Posterior vena cava (tissue), 2 donors: ENCODE measurements around the gene CTRB2. TPM values are rescaled to one million over a fixed set of nuclear protein-coding genes. Genes with fewer than 3 reads are reported as not detected.

ENCODE experiments used
- DNase-seq: peaks from one replicate; pipeline ENCODE4 v3.0.0-alpha.2; 2020; ENCODE audit warnings: low spot score
- intact Hi-C, 2 donors: fragments of 100-400 bp; cut with DNase I; formaldehyde crosslinking; loops; one replicate each; pipeline versions ENCODE4 v1.14.1 to v1.14.2; 2022 to 2023
- total RNA-seq, 2 donors: library from RNA; stranded (reverse); fragmentation: NEBNext Ultra II Directional; extraction: Animal tissue kit (Norgen Biotek cat#: 25700); gene quantifications; one replicate each; pipeline ENCODE4 v1.2.1, GENCODE V29; 2021
- donor health status: DM: yes; HTN: yes; CAD: no.
- donor health status: DM: yes; HTN: yes; CAD: no.

Gene CTRB2
- total RNA-seq, 2 donors from 2014 or later: 0.79 to 9.1 TPM

DNA sequence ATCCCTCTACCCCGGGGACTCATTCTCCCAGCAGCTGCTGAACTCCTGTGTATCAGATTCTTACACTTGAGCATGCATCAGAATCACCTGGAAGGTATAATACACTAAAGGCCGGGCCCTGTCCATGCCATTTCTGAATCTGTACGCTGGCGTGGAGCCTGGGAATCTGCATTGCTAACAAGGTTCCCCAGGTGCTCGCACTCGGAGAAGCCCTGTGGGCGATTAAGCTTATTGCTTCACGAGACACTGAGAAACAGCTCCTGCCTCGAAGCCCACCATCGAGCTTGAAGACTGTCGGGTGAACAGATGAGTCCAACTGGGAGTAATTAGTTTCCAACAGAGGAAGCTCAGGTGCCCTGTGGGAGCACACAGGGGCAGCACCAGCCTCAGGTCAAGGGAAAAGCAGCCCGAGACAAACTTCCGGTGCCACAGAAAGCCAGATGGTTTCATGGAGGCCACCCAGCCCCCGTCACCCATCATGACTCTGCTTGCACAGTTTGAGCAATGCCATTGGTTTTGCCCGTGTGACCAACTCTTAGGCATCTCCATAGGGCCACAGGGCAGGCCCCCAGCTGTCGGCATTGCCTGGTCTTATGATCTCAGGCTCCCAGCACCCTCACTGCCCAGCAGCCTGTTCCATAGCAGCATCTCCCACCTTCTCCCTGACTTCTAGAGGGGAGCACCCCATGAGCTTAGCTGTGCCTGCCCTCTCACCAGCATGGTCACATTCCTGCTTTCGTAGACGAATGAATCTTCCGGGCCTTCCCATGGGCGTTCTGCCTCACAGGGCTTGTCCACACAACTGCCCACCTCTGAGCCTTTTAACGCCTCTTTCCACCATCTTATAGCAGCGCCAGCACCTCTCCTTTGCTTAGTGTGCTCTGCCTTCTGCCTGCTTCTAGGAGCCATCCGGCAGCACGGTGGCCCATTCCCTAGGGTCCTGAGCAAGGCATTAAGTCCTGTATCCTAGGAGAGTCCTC, 10.9 kb downstream of the CTRB2 start:
- DNase-seq: peak; percentile 62
- intact Hi-C loops: loop anchor here in 1 of 2 donors (5.0 kb wide), 1 partner anchor 206 kb away; no protein-coding TSS in a partner anchor

DNA sequence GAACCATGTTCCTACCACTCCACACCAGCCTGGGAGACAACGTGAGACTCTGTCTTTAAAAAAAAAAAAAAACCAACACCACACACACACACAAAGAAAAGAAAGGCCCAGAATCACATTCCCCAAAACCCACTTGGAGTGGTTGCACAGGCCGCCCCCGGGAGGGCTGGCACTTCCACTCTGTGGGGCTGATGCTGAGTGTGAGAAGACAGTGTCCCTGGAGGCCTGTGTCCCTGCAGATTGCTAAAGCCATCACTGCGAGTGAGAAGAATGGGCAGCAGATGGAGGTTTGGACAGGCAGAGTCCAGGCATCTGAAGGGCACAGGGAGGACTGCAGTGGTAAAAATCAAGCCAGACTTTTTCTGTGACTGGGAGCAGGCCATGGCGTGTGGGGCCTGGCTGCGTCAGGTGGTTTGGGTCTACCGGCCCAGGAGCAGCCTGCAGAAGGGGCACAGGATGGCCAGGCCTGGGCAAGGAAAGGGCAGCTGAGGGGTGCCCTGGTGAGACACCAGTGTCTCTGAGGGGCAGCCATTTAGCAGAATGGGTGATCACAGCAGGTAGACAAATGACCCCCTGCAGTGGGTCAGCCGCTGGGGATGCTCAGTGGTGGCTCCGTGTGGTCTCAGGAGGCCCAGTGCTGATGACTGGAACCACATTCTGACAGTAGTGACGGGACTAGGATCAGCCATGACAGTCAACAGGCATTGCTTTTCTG, 13.1 kb downstream of the CTRB2 start:
- DNase-seq: peak; percentile 69

DNA sequence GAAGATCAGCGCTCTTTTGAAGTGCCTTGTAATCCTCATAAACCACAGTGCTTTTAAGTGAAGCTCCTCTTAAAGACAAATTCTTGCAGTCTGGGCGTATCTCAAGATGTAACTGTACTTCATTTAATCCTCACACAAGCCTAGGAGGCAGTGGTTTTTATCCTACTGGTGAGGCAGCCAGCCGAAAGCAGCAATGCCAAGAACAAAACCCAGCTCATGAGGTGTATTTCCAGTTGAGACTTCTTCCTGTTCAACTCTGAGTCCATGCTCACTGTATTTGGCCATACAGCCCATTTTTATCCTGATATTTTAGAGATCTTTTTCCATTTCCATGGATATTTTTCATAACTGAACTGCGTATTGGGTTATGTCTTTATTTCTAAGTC, 13.7 kb downstream of the CTRB2 start:
- intact Hi-C loops: no loop called here
- no peak for DNase-seq

More for the DNA sequence above, 13.1 kb downstream of the CTRB2 start:
- intact Hi-C loops: no loop called here

DNA sequence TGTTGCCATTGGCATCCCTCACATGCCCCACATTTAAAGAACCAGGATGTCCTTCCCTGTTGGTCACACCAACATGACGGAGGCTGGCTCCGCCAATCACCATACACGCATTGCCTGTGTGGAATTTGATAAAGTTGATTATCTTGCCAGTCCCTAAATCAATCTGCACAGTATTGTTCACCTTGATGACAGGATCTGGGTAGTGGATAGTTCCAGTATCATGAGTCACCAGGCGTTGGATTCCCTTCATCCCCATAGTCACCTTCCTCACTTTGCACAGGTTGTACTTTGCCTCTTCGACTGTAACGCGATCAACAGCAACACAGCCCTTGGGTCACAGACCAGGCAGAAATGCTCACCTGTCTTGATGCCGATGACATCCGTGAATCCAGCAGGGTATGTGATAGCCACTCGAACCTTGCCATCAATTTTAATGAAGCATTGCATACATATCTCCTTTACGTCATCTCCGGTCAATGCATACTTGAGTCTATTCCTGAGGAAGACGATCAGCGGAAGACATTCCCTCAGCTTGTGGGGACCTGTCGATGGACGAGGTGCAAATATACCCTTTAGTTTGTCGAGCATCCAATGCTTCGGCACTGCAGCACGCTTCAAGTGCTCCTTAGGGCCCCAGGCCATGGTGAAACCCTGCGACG, 14.2 kb downstream of the CTRB2 start:
- intact Hi-C loops: no loop called here
- DNase-seq: peak; percentile 38

DNA sequence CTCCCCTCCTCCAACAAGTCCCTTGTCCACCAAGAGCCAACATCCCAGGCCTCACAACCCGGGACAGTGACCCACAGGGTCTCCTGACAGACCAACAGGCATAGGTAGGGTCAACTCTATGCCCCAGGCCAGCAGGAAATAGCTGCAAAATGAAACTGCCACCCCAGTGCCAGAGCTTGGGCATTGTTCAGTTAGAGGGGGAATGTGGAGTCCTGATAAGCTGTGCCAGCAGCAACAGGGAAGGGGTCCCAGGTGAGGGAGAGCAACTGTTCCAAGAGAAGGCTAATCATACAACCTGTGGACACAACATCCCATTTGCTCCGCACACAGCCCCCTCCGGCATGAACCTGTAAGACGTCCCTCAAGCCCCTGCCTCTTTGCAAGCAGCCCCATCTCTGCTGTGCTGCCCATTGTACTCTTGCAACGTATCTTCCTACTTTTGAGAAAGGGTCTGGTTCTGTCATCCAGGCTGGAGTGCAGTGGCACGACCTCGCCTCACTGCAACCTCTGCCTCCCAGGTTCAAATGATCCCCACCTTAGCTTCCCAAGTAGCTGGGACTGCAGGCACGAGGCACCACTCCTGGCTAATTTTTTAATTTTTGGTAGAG, 17.2 kb downstream of the CTRB2 start:
- DNase-seq: peak; percentile 61
- intact Hi-C loops: no loop called here

DNA sequence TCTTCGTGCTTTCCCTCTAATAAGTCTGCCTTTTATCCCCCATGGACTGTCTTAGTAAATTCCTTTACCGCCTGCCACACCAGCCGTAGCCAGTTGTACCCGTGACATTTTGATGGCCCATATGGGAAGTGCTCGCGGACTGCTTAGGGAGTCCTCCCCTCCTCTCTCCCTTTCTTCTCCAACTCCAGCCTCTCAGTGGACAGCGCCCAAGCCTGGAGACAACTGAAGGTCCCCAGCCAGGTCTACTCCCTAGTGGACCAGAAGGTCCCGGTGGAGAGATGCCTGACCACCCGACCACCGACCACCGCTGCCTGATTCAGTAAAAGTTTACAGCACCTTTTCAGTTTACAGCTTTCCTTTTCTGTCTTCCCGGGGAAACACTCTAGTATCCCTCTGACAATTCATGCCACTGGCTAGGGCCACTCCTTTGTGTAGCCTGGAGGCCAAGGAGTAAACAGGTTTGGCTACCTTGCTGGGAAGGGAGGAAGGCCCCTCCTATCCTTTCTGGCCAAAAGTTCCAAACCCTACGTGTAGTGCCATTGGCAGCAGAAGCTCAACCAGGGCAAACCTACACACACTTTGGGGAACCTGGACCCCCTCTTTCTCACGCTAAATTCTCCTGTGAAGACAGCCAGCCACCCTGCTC, 18.0 kb downstream of the CTRB2 start:
- peak; percentile 69 for DNase-seq
- intact Hi-C loops: no loop called here

DNA sequence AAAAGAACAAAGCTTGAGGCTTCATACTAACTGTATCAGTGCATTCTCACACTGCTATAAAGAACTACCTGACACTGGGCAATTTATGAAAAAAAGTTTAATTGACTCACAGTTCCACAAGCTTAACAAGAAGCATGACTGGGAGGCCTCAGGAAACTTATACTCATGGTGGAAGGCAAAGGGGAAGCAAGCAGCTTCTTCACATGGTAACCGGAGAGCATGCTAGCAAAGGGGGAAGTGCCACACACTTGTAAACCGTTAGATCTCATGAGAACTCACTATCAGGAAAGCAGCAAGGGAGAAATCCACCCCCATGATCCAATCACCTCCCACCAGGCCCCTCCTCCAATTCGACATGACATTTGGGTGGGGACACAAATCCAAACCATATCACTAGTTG, 25.3 kb downstream of the CTRB2 start:
- intact Hi-C loops: no loop called here

DNA sequence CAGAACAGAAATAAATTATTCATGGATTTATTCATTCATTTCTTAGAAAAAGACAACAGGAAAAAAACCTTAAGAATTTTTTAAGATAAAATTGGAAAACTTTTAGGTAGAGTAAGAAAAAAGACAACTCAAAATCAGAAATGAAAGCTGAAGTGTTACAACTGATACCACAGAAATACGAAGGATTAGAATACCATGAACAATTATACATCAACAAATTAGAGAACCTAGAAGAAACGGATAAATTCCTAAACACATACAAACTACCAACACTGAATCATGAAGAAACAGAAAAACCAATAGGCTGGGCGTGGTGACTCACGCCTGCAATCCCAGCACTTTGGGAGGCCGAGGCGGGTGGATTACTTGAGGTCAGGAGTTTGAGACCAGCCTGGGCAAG, 27.8 kb downstream of the CTRB2 start:
- intact Hi-C loops: no loop called here

More for the DNA sequence above, 25.3 kb downstream of the CTRB2 start:
- no peak for DNase-seq

DNA sequence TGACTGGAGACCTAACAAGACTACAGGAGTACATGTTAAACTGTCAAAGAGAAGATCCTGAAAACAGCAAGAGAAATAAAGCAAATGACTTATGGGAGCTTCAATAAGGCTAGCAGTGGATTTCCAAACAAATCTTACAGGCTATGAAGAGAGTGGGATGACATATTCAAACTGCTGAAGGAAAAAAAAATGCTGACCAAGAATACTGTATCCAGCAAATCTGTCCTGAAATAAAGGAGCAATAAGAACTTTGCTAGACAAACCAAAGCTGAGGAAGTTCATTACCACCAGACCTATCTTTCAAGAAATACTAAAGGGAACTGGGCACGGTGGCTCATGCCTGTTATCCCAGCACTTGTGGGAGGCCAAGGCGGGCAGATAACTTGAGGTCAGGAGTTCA, 30.0 kb downstream of the CTRB2 start:
- intact Hi-C loops: no loop called here
- DNase-seq: no peak

More for the DNA sequence above, 27.8 kb downstream of the CTRB2 start:
- DNase-seq: no peak

DNA sequence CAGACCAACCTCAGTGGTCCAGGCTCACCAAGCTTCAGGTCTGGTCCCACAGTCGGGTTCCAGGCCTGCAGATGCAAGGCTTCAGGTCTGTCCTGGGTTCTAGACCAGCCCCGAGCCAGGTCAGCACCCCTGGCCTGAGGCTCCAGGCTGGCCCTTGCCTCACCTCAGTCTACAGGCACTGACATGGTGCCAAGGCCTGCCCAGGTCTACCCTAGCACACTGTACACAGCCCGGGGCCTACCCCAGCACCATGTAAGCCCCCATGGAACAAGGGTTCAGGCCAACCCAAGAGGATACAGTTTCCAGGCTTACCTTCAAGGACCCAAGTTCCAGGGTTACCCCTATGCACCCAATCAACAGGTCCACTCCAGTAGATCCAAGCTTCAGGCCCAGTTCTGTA, 31.9 kb downstream of the CTRB2 start:
- intact Hi-C loops: no loop called here
- DNase-seq: no peak

DNA sequence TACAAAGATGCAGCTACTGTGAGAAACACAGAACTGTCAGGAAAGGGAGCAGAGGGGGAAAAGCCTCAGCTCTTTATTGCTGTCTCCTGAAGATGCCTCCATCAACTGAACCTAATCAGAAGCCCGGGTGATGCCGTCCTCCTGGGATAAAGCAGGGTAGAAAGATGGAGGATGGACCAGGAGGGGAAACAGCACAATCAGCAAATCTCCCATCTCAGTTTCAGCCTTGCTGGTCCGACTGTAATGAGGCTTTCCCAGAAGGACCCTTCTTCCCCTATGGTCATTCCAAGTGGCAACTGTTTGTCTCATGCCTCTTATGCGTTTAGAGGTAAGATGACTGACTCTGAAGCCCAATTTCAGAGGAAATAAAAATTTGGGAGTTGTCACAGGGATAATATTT, 34.4 kb downstream of the CTRB2 start:
- intact Hi-C loops: no loop called here
- no peak for DNase-seq

DNA sequence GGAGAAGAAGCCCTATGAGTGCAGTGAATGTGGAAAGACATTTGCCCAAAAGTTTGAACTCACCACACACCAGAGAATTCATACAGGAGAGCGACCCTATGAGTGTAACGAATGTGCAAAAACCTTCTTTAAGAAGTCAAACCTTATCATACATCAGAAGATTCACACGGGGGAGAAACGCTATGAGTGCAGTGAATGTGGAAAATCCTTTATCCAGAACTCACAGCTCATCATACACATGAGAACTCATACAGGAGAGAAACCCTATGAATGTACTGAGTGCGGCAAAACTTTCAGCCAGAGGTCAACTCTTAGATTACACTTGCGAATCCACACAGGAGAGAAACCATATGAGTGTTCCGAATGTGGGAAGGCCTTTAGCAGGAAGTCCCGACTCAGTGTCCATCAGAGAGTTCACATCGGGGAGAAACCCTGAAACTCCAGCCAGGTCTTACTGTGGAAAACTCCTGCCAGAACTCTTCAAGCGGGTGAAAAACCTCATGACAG, 37.0 kb downstream of the CTRB2 start:
- no peak for DNase-seq
- intact Hi-C loops: no loop called here

DNA sequence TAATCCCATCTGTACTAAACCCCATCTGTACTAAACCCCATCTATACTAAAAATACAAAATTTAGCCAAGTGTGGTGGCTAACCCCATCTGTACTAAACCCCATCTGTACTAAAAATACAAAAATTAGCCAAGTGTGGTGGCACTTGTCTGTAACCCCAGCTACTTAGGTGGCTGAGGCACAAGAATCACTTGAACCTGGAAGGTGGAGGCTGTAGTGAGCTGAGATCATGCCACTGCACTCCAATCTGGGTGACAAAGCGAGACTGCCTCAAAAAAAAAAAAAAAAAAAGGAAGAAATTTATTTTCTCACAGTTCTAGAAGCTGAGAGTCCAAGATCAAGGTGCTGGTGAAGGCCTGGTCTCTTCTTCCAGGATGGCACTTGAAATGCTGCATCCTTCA, 46.6 kb downstream of the CTRB2 start:
- no peak for DNase-seq
- intact Hi-C loops: no loop called here

Other genes starting within 250 kb of the CTRB2 start
- 10 to 100 TPM; 32.4 to 32.8 TPM for gene WDR59, start 222.0 kb downstream of the CTRB2 start, total RNA-seq
- gene ZNRF1, start 208.1 kb downstream of the CTRB2 start, total RNA-seq: 10 to 100 TPM; 15.4 to 23.5 TPM
- 1 to 10 TPM in 1 of 2 donors, under 1 TPM in 1; 0.52 to 2.3 TPM for gene LDHD, start 90.4 kb downstream of the CTRB2 start, total RNA-seq
- 10 to 100 TPM in 1 of 2 donors, 1 to 10 TPM in 1; 9.1 to 10.2 TPM for gene ZFP1, start 58.6 kb downstream of the CTRB2 start, total RNA-seq
- gene CTRB1, start 11.8 kb upstream of the CTRB2 start, total RNA-seq: 1 to 10 TPM in 1 of 2 donors, not detected in 1; 4.0 TPM
- 100 to 1,000 TPM in 1 of 2 donors, 10 to 100 TPM in 1; 48.7 to 104 TPM for gene BCAR1, start 44.5 kb upstream of the CTRB2 start, total RNA-seq
- 10 to 100 TPM; 45.3 to 54.4 TPM for gene CFDP1, start 226.3 kb upstream of the CTRB2 start, total RNA-seq